Non-pigmented ciliary epithelial cell (primary cell): ENCODE results near the gene TSPAN4.

Experiments used
- DNase-seq: peaks from one replicate; pipeline ENCODE4 v3.0.0-alpha.2; 2010; ENCODE audit warnings: low read depth

The TSPAN4 gene

GRCh38 chr11:911031-911889 is 68.6 kb downstream of the TSPAN4 start:
- peak; percentile 36 for DNase-seq

- no peak for DNase-seq
These were observed 69.2 kb downstream of the TSPAN4 start for GRCh38 chr11:911890-912219.

DNA sequence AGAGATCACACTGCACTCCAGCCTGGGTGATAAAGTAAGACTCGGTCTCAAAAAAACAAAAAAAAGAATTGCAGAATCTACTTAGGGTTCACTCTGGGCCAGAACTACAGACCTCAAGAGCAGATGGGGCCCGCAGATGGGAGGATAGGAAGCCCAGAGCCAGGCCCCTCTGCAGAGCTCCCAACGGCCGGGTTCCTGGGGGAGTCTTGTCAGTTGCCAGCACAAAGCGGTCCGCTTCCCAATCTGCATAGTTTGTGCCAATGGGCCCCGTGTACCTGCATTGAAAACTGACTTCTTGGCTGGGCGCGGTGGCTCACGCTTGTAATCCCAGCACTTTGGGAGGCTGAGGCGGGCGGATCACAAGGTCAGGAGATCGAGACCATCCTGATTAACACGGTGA is 69.6 kb downstream of the TSPAN4 start:
- no peak for DNase-seq

GRCh38 chr11:913043-913442 is 70.4 kb downstream of the TSPAN4 start:
- no peak for DNase-seq

DNA sequence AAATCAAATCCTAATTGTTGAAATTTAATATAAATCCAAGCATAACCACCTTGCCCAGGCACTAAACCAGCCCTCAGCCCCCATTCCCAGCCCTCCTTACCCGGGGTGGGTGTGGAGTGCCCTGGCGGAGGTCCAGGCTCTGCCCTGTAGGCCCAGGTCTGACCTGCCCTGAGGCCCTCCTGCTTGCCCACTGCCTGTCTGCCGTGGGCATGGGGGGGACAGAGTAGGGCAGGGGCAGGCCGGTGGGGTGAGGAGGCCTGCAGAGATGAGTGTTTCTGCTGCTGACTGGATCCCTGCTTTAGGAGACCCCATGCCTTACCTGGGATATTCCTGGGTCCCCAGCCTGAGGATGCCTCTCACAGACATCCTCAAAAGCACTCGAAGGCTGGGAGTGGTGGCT is 71.6 kb downstream of the TSPAN4 start:
- no peak for DNase-seq

DNA sequence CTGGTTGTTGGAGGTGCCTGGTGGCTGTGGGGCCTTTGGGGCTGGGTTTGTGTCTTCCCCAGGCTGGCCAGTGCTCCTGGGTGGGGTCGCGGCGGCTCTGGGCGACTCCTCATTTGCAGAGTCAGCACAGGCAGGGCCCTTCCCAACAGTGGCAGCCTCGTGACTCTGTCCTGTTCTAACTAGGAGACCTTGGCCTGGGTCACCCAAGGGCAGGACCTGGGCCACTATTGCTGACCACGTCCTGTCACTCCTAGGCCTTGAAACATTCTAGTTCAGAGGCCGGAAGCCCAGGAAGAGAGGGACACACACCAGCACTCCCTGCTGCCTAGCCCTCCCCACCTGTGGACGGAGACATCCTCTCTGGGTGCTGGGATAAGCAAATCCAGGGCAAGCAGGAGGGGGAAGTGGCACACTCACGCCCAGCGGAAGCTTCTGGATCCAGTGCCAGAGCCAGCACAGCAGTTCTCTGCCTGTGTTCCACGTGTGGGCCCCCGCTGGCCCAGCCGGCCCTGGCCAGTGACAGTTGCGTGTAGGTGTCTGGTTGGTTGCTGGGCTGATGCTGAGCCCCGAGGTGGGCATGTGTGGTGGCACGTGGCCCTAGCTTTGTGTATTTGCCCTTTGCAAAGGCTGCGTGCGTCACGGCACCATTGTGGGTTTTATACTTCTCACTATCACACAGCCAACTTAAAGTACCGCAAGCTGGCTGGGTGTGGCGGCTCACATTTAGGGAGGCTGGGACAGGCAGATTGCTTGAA is 72.3 kb downstream of the TSPAN4 start:
- no peak for DNase-seq
